CD14-positive monocyte (primary cell): ENCODE results near the gene LMNTD2. TPM values are rescaled to one million over a fixed set of nuclear protein-coding genes. Genes with fewer than 3 reads are reported as not detected.

Experiments
- DNase-seq, 3 donors: peaks; one replicate each; pipeline ENCODE4 v3.0.0-alpha.2; 2011 to 2022
- H2AFZ ChIP-seq: 2 replicates; pipeline ENCODE4 v1.6.0; 2012; ENCODE audit warnings: mild to moderate bottlenecking, low read depth, low read length, inconsistent platforms; ENCODE audit not compliant: insufficient read depth, poor library complexity, severe bottlenecking
- H3K27ac ChIP-seq, 2 donors: 1 replicate in 1 of 2; 2 replicates in 1 of 2; pipeline ENCODE4 v1.5.1; 2012 to 2013; ENCODE audit warnings: low read length in 2 of 2, control low read depth in 1 of 2, inconsistent platforms in 1 of 2, low read depth in 1 of 2, mild to moderate bottlenecking in 1 of 2
- H3K27me3 ChIP-seq, 2 donors: one replicate each; pipeline versions ENCODE4 v1.6.0 to v1.6.1; 2011 to 2013; ENCODE audit warnings: low read length in 2 of 2; ENCODE audit not compliant: control insufficient read depth in 2 of 2, insufficient read depth in 2 of 2
- H3K36me3 ChIP-seq, 2 donors: replicated peaks in 1 of 2; 1 replicate in 1 of 2; 2 replicates in 1 of 2; pipeline versions ENCODE4 v1.5.1 to v1.6.1; 2012 to 2013; ENCODE audit warnings: low read length in 2 of 2, control low read depth in 1 of 2, inconsistent platforms in 1 of 2, mild to moderate bottlenecking in 1 of 2; ENCODE audit not compliant: insufficient read depth in 2 of 2, control insufficient read depth in 1 of 2
- H3K4me1 ChIP-seq, 2 donors: 1 replicate in 1 of 2; 2 replicates in 1 of 2; pipeline versions ENCODE4 v1.5.1 to v1.6.1; 2012 to 2013; ENCODE audit warnings: low read length in 2 of 2, control low read depth in 1 of 2, inconsistent platforms in 1 of 2, mild to moderate bottlenecking in 1 of 2, moderate library complexity in 1 of 2; ENCODE audit not compliant: insufficient read depth in 2 of 2, control insufficient read depth in 1 of 2
- H3K4me2 ChIP-seq: replicated peaks from 2 replicates; pipeline ENCODE3; 2012; ENCODE audit warnings: low read length, moderate library complexity, mild to moderate bottlenecking; ENCODE audit not compliant: poor library complexity, severe bottlenecking; ENCODE audit errors: extremely low read depth
- H3K4me3 ChIP-seq, 3 experiments: fragments of 200-600 bp in 1 of 3; sonication (generic) in 1 of 3; replicated peaks in 1 of 3; 1 replicate in 2 of 3; 2 replicates in 1 of 3; pipeline ENCODE4 v1.5.1; 2011 to 2013; ENCODE audit warnings: low read length in 3 of 3, mild to moderate bottlenecking in 3 of 3, control low read depth in 2 of 3, low read depth in 2 of 3, inconsistent platforms in 1 of 3, moderate library complexity in 1 of 3
- H3K79me2 ChIP-seq: 2 replicates; pipeline ENCODE4 v1.6.0; 2012; ENCODE audit warnings: mild to moderate bottlenecking, control low read depth, inconsistent platforms, low read length, moderate library complexity; ENCODE audit not compliant: insufficient read depth
- H3K9ac ChIP-seq: 2 replicates; pipeline ENCODE4 v1.6.0; 2017; ENCODE audit warnings: low read length, mild to moderate bottlenecking; ENCODE audit not compliant: insufficient read depth, poor library complexity, severe bottlenecking
- H3K9me3 ChIP-seq, 2 donors: replicated peaks in 1 of 2; 1 replicate in 1 of 2; 2 replicates in 1 of 2; pipeline versions ENCODE4 v1.5.1 to v1.6.1; 2012 to 2013; ENCODE audit warnings: low read length in 2 of 2, control low read depth in 1 of 2; ENCODE audit not compliant: control insufficient read depth in 1 of 2, insufficient read depth in 1 of 2
- H4K20me1 ChIP-seq: 2 replicates; pipeline ENCODE4 v1.6.0; 2012; ENCODE audit warnings: mild to moderate bottlenecking, low read length, control low read depth, moderate library complexity; ENCODE audit not compliant: insufficient read depth
- H3K27ac Mint-ChIP-seq, 7 donors: one replicate each; pipeline ENCODE4 v1.8.0; 2020; ENCODE audit warnings: mild to moderate bottlenecking in 7 of 7, mixed read lengths in 7 of 7, moderate library complexity in 6 of 7, inconsistent platforms in 2 of 7
- H3K27me3 Mint-ChIP-seq, 3 donors: one replicate each; pipeline ENCODE4 v1.8.0; 2021 to 2022; ENCODE audit warnings: low read depth in 3 of 3, mild to moderate bottlenecking in 3 of 3, mixed read lengths in 3 of 3, moderate library complexity in 3 of 3, inconsistent platforms in 1 of 3
- H3K36me3 Mint-ChIP-seq, 2 donors: one replicate each; pipeline ENCODE4 v1.8.0; 2020; ENCODE audit warnings: mixed read lengths in 2 of 2, inconsistent platforms in 1 of 2, mild to moderate bottlenecking in 1 of 2
- H3K4me1 Mint-ChIP-seq: one replicate; pipeline ENCODE4 v1.8.0; 2020; ENCODE audit warnings: mild to moderate bottlenecking, mixed read lengths
- H3K4me3 Mint-ChIP-seq, 2 donors: one replicate each; pipeline ENCODE4 v1.8.0; 2020; ENCODE audit warnings: mild to moderate bottlenecking in 2 of 2, mixed read lengths in 2 of 2, moderate library complexity in 1 of 2
- H3K9me3 Mint-ChIP-seq, 7 donors: one replicate each; pipeline ENCODE4 v1.8.0; 2020 to 2022; ENCODE audit warnings: mixed read lengths in 7 of 7, mild to moderate bottlenecking in 6 of 7, moderate library complexity in 6 of 7, inconsistent platforms in 2 of 7
- CTCF ChIP-seq: fragments of 200-600 bp; IDR thresholded peaks from one replicate; pipeline ENCODE4 v1.8.0; 2022; ENCODE audit warnings: antibody characterized with exemption, mild to moderate bottlenecking
- WGBS: methylation state at CpG from one replicate; pipeline ENCODE4 v1.1.5; 2013; ENCODE audit warnings: missing lambda C conversion rate; ENCODE audit not compliant: insufficient coverage; 5-methylcytosine and 5-hydroxymethylcytosine counted together
- intact Hi-C, 2 donors: fragments of 100-400 bp; cut with micrococcal nuclease; formaldehyde crosslinking; loops; one replicate each; pipeline versions ENCODE4 v1.15.0 to v1.15.1; 2023
- polyA plus RNA-seq, 3 donors: library from polyadenylated mRNA; depleted of rRNA in 1 of 3; unstranded in 2 of 3; stranded (reverse) in 1 of 3; fragments of 300-500 nt in 2 of 3; fragments of >200 nt in 1 of 3; fragmentation: Illumina TruSeq in 2 of 3; gene quantifications; 1 replicate in 2 of 3; 2 replicates in 1 of 3; pipeline ENCODE4 v1.2.3, GENCODE V29; 2012 to 2021

LMNTD2 gene
- polyA plus RNA-seq, 3 donors = 0.67 to 10.6 (median 1.2) TPM

GRCh38 chr11:541433-541885 is 19.1 kb downstream of the LMNTD2 start:
- peaks cover 4% of the 10 kb centered on the region for H3K4me1 Mint-ChIP-seq
- no peak overlapping the region for H3K9ac ChIP-seq
- no peak overlapping the region for H3K4me3 Mint-ChIP-seq
- H2AFZ ChIP-seq = no peak overlapping the region
- intact Hi-C loops = no loop called here
- H3K27me3 Mint-ChIP-seq = peaks cover 11 to 35% (median 21%) of the 10 kb centered on the region in 3 donors
- peaks cover 0 to 4% (median 0%) of the 10 kb centered on the region in 7 donors for H3K9me3 Mint-ChIP-seq
- H3K36me3 Mint-ChIP-seq = no peaks in the 10 kb centered on the region
- no peak for DNase-seq
- H3K4me1 ChIP-seq = peaks cover 15 to 16% of the 10 kb centered on the region in 2 donors
- no peak for TF ChIP-seq CTCF
- H4K20me1 ChIP-seq = no peaks in the 10 kb centered on the region
- no peak overlapping the region for H3K4me2 ChIP-seq
- H3K27me3 ChIP-seq = peaks cover 0 to 24% of the 10 kb centered on the region in 2 donors
- H3K36me3 ChIP-seq = no peaks in the 10 kb centered on the region
- no peak overlapping the region for H3K27ac Mint-ChIP-seq
- 90% methylated on average over 14 of the region's 20 CpGs for WGBS
- no peaks in the 10 kb centered on the region for H3K79me2 ChIP-seq
- no peaks in the 10 kb centered on the region for H3K9me3 ChIP-seq
- H3K4me3 ChIP-seq = no peak overlapping the region
- no peak overlapping the region for H3K27ac ChIP-seq

GRCh38 chr11:540583-541432 is 19.7 kb downstream of the LMNTD2 start:
- no peak overlapping the region for H3K27ac Mint-ChIP-seq
- no peak overlapping the region for H3K4me3 Mint-ChIP-seq
- Histone ChIP-seq H2AFZ (no peak overlapping the region), H3K79me2 (no peaks in the 10 kb centered on the region), H3K27me3 (peaks cover 0 to 27% of the 10 kb centered on the region in 2 donors), H3K9ac (no peak overlapping the region), H3K4me3 (no peak overlapping the region), H3K36me3 (no peaks in the 10 kb centered on the region), H3K4me2 (no peak overlapping the region), H4K20me1 (no peaks in the 10 kb centered on the region), H3K4me1 (peaks cover 22% of the 10 kb centered on the region in 2 donors), H3K27ac (no peak overlapping the region), H3K9me3 (no peaks in the 10 kb centered on the region)
- TF ChIP-seq CTCF = no peak
- no peaks in the 10 kb centered on the region for H3K36me3 Mint-ChIP-seq
- peaks cover 9% of the 10 kb centered on the region for H3K4me1 Mint-ChIP-seq
- H3K27me3 Mint-ChIP-seq = peaks cover 15 to 40% (median 26%) of the 10 kb centered on the region in 3 donors
- H3K9me3 Mint-ChIP-seq = peaks cover 0 to 4% (median 0%) of the 10 kb centered on the region in 7 donors
- no peak for DNase-seq
- intact Hi-C loops = no loop called here
- 95% methylated on average over 18 of the region's 23 CpGs for WGBS
